GM21447 (cell line): ENCODE measurements around the gene EPB41L3.
"Not testable (repeated sequence)": the region's sequence is repeated elsewhere in the genome, so short reads cannot be mapped to it uniquely, and the experiment has no call there.

Experiments
- ATAC-seq: cut with Tn5 transposase; IDR thresholded peaks from one replicate; pipeline ENCODE4 v1.9.1; 2021; ENCODE audit not compliant: unreplicated experiment

The EPB41L3 gene

GRCh38 chr18:5532066-5532465 lies 11.7 kb downstream of the EPB41L3 start:
- no peak for ATAC-seq

GRCh38 chr18:5530629-5531178 lies 13.1 kb downstream of the EPB41L3 start:
- no peak for ATAC-seq

- ATAC-seq = no peak
Measured at GRCh38 chr18:5529471-5529870, 14.3 kb downstream of the EPB41L3 start.

GRCh38 chr18:5527603-5528002 lies 16.2 kb downstream of the EPB41L3 start:
- ATAC-seq = no peak

GRCh38 chr18:5524660-5525059 lies 19.1 kb downstream of the EPB41L3 start:
- ATAC-seq = no peak

GRCh38 chr18:5521000-5521399 lies 22.8 kb downstream of the EPB41L3 start:
- ATAC-seq = no peak

- ATAC-seq = no peak
Measured at GRCh38 chr18:5520464-5520863, 23.3 kb downstream of the EPB41L3 start.

- no peak for ATAC-seq
Measured at GRCh38 chr18:5519448-5520298, 24.1 kb downstream of the EPB41L3 start.

- ATAC-seq = no peak
Measured at GRCh38 chr18:5518899-5519371, 24.9 kb downstream of the EPB41L3 start.

GRCh38 chr18:5518179-5518770 lies 25.5 kb downstream of the EPB41L3 start:
- ATAC-seq = no peak

- no peak for ATAC-seq
Measured at GRCh38 chr18:5516841-5517240, 27.0 kb downstream of the EPB41L3 start.

GRCh38 chr18:5515011-5515784 lies 28.6 kb downstream of the EPB41L3 start:
- no peak for ATAC-seq

- ATAC-seq = no peak
Measured at GRCh38 chr18:5513947-5514346, 29.9 kb downstream of the EPB41L3 start.

GRCh38 chr18:5512176-5512575 lies 31.6 kb downstream of the EPB41L3 start:
- ATAC-seq = no peak

- not testable (repeated sequence) for ATAC-seq
Measured at GRCh38 chr18:5511541-5511940, 32.3 kb downstream of the EPB41L3 start.

GRCh38 chr18:5510135-5510846 lies 33.5 kb downstream of the EPB41L3 start:
- no peak for ATAC-seq

- no peak for ATAC-seq
Measured at GRCh38 chr18:5508821-5509220, 35.0 kb downstream of the EPB41L3 start.

- ATAC-seq = no peak
Measured at GRCh38 chr18:5507756-5508155, 36.0 kb downstream of the EPB41L3 start.

- ATAC-seq = no peak
Measured at GRCh38 chr18:5506174-5506573, 37.6 kb downstream of the EPB41L3 start.

GRCh38 chr18:5503740-5504139 lies 40.1 kb downstream of the EPB41L3 start:
- ATAC-seq = no peak
